ENCODE data around the gene MYL6B.

Gene MYL6B

GRCh38 chr12:56204275-56204674 lies 51.9 kb downstream of the MYL6B start:
- no peak for DNase-seq

- no peak for DNase-seq
These were observed 53.1 kb downstream of the MYL6B start for GRCh38 chr12:56205445-56205844.

- peak in 24 of 58 donors; percentile 0 to 36 (median 7) for DNase-seq
These were observed 54.2 kb downstream of the MYL6B start for GRCh38 chr12:56206452-56207166.
